Sigmoid colon (tissue), 7 donors: Measurements from ENCODE around the gene ZSCAN1. TPM values are rescaled to one million over a fixed set of nuclear protein-coding genes. Genes with fewer than 3 reads are reported as not detected.

Experiments used
- DNase-seq: peaks from one replicate; pipeline ENCODE4 v3.0.0-alpha.2; 2019
- H3K27ac ChIP-seq, 4 donors: fragments of 200-600 bp; sonication (generic); one replicate each; pipeline ENCODE4 v1.5.1; 2016 to 2019; ENCODE audit warnings: mild to moderate bottlenecking in 1 of 4
- H3K27me3 ChIP-seq, 3 donors: fragments of 200-600 bp; sonication (generic); one replicate each; pipeline ENCODE4 v1.5.1; 2019; ENCODE audit warnings: mild to moderate bottlenecking in 1 of 3
- H3K36me3 ChIP-seq, 4 donors: fragments of 200-600 bp; sonication (generic); one replicate each; pipeline ENCODE4 v1.5.1; 2016 to 2019
- H3K4me1 ChIP-seq, 4 donors: fragments of 200-600 bp; sonication (generic); one replicate each; pipeline ENCODE4 v1.5.1; 2017 to 2019
- H3K4me3 ChIP-seq, 4 donors: fragments of 200-600 bp; sonication (generic); one replicate each; pipeline ENCODE4 v1.5.1; 2017 to 2019; ENCODE audit warnings: mild to moderate bottlenecking in 2 of 4, moderate library complexity in 1 of 4
- H3K9me3 ChIP-seq, 4 donors: fragments of 200-600 bp in 3 of 4; sonication (generic) in 3 of 4; one replicate each; pipeline versions ENCODE4 v1.5.1 to v1.6.1; 2013 to 2019
- EP300 ChIP-seq, 4 donors: sonication (generic); formaldehyde crosslinking; IDR thresholded peaks; one replicate each; pipeline ENCODE4 v1.6.1; 2017; ENCODE audit warnings: antibody characterized with exemption in 4 of 4
- POLR2A ChIP-seq, 2 donors: fragments of 450-650 bp; IDR thresholded peaks; one replicate each; pipeline ENCODE4 v1.6.1; 2016; ENCODE audit warnings: antibody characterized with exemption in 2 of 2, mild to moderate bottlenecking in 2 of 2, moderate library complexity in 2 of 2
- POLR2AphosphoS5 ChIP-seq, 4 donors: sonication (generic); formaldehyde crosslinking; IDR thresholded peaks; one replicate each; pipeline ENCODE4 v1.6.1; 2017; ENCODE audit warnings: antibody characterized with exemption in 4 of 4
- WGBS, 2 donors: extraction: QIAGEN DNeasy Blood & Tissue Kit; methylation state at CpG; one replicate each; pipeline ENCODE4 v1.1.7; 2013; 5-methylcytosine and 5-hydroxymethylcytosine counted together
- intact Hi-C: fragments of 100-400 bp; cut with DNase I; formaldehyde crosslinking; loops from one replicate; pipeline ENCODE4 v1.15.1; 2023
- polyA plus RNA-seq, 3 donors: library from polyadenylated mRNA; stranded (reverse); fragments of 200-250 nt; gene quantifications; one replicate each; pipeline ENCODE4 v1.2.3, GENCODE V29; 2013
- total RNA-seq, 4 donors: library from RNA; depleted of rRNA; stranded (reverse); fragments of >200 nt; gene quantifications; one replicate each; pipeline ENCODE4 v1.1.0, GENCODE V29; 2016
- TF ChIP-seq, protein P1 (sequence below), 4 experiments: fragments of 450-650 bp in 3 of 4; fragments of 200-600 bp in 1 of 4; IDR thresholded peaks; one replicate each; pipeline ENCODE4 v1.5.1; 2016 to 2019; ENCODE audit warnings: antibody characterized with exemption in 4 of 4, mild to moderate bottlenecking in 3 of 4, moderate library complexity in 2 of 4
- donor health status: healthy with polysubstance abuse.
- donor health status: Bipolar disorder and iron deficiency.
- donor health status: healthy.

ZSCAN1 gene
- total and polyA plus RNA-seq, 7 donors: 0.10 TPM; not detected in 6

DNA sequence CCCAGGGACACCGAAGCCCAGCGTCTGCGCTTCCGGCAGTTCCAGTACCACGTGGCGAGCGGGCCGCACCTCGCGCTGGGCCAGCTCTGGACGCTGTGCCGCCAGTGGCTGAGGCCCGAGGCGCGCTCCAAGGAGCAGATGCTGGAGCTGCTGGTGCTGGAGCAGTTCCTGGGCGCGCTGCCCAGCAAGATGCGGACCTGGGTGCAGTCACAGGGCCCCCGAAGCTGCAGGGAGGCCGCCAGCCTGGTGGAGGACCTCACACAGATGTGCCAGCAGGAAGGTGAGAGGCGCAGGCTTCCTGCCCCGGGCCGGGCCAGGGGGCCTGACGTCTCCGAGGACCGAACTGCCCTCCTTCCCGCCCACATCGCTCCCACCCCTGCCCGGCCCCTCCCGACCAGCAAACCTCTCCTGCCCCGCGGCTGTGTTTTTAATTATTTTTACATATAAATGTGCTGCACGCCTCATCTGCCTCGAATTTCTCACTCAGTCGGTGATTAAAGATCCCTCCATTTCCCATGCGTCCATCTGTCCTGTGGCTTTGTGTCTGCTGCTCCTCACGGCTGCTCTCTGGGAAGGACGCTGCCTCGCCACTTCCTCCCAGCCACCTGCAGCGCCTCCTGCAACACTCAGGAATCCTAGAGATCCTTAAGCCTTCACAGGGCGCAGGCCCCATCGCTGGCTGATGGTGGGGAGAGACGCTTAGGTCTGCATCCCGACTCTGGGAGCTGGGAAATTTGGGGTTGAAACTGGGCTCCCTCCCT lies 4.3 kb downstream of the ZSCAN1 start:
- H3K36me3 ChIP-seq: no peaks in the 10 kb centered on the region
- no peak overlapping the region for H3K27ac ChIP-seq
- peaks cover 13 to 50% (median 31%) of the 10 kb centered on the region in 3 donors for H3K27me3 ChIP-seq
- DNase-seq: no peak
- H3K4me1 ChIP-seq: peaks cover 0 to 4% (median 0%) of the 10 kb centered on the region in 4 donors
- no peak overlapping the region for H3K4me3 ChIP-seq
- TF ChIP-seq, protein P1, sequence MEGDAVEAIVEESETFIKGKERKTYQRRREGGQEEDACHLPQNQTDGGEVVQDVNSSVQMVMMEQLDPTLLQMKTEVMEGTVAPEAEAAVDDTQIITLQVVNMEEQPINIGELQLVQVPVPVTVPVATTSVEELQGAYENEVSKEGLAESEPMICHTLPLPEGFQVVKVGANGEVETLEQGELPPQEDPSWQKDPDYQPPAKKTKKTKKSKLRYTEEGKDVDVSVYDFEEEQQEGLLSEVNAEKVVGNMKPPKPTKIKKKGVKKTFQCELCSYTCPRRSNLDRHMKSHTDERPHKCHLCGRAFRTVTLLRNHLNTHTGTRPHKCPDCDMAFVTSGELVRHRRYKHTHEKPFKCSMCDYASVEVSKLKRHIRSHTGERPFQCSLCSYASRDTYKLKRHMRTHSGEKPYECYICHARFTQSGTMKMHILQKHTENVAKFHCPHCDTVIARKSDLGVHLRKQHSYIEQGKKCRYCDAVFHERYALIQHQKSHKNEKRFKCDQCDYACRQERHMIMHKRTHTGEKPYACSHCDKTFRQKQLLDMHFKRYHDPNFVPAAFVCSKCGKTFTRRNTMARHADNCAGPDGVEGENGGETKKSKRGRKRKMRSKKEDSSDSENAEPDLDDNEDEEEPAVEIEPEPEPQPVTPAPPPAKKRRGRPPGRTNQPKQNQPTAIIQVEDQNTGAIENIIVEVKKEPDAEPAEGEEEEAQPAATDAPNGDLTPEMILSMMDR (IDR thresholded peaks at IDR 0.05): no peak
- no peak for TF ChIP-seq POLR2A (IDR thresholded peaks at IDR 0.05)
- no peak for TF ChIP-seq POLR2AphosphoS5 (IDR thresholded peaks at IDR 0.05)
- TF ChIP-seq EP300 (IDR thresholded peaks at IDR 0.05): no peak
- H3K9me3 ChIP-seq: peaks cover 7 to 21% (median 14%) of the 10 kb centered on the region in 4 donors
- 40 to 42% methylated on average over 44 of the region's 44 CpGs for WGBS, 2 donors
- intact Hi-C loops: no loop called here

DNA sequence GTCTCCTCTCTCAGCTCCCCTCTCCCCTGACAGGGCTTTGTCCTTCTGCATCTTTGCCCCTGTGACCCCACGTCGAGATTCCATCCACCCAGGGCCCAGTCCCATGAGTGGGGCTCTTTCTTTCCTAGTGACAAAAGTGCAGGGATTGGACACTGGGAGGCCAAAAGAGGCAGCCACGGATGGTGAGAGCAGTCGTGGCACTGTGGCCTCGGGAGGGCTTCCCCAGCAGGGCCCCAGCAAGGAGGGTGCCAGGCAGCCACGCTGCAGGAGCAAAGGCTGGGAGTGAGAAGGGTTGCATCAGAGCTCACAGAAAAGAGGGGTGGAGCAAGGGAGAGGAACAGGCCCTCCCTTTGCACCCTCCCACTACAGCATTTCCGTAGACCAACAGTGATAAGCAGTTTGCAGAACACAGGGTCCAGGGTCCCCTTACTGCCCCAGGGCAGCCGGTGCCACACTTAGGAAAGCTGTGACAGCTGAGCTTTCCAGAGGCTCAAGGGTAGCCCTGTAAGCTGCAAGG lies 4.9 kb downstream of the ZSCAN1 start:
- TF ChIP-seq EP300 (IDR thresholded peaks at IDR 0.05): no peak
- no peak for TF ChIP-seq POLR2A (IDR thresholded peaks at IDR 0.05)
- TF ChIP-seq, protein P1 (IDR thresholded peaks at IDR 0.05): no peak
- no peak for TF ChIP-seq POLR2AphosphoS5 (IDR thresholded peaks at IDR 0.05)
- peaks cover 10 to 21% (median 18%) of the 10 kb centered on the region in 4 donors for H3K9me3 ChIP-seq
- DNase-seq: no peak
- H3K4me3 ChIP-seq: no peak overlapping the region
- peaks cover 10 to 44% (median 25%) of the 10 kb centered on the region in 3 donors for H3K27me3 ChIP-seq
- H3K27ac ChIP-seq: no peak overlapping the region
- 23 to 34% methylated on average over 8 of the region's 8 CpGs for WGBS, 2 donors
- peaks cover 0 to 4% (median 0%) of the 10 kb centered on the region in 4 donors for H3K4me1 ChIP-seq
- no peaks in the 10 kb centered on the region for H3K36me3 ChIP-seq
- intact Hi-C loops: no loop called here

DNA sequence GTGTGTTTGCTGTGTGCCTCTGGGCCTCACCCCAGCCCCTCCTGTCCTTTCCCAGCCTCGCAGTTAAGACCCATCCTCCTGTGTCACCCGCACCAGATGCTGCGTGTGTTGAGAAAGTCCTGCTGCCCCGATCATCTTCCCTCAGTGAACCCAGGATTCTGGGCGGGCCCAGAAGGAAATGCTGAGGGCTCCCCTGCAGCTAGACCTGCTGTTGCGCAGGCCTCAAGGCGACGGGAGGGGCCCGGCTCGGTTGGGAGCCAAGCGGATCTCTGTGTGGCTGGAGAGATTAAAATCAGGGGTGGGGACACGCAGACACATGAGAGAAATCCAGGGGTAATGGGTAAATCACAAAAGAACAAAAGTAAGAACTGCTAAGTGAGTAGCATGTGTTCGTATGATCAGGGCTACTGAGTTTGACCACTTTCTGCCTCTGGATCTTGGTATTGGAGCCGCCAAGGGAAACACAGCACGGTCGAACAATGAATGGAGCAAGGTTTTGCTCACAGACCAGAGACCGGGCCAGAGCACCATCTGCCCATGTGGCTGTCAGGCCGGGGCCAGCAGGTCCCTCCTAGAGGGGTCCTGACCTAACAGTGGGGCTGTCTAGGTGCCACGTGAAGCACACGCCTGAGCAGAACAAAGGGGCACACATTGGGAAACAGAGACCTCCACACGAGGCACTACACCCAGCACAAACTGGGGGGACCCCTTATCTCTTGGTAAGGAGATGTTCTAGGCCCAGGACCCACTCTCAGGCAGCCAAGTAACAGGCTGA lies 7.1 kb downstream of the ZSCAN1 start:
- no peak for TF ChIP-seq POLR2AphosphoS5 (IDR thresholded peaks at IDR 0.05)
- no peak for TF ChIP-seq EP300 (IDR thresholded peaks at IDR 0.05)
- TF ChIP-seq POLR2A (IDR thresholded peaks at IDR 0.05): no peak
- TF ChIP-seq, protein P1 (IDR thresholded peaks at IDR 0.05): no peak
- Histone ChIP-seq H3K9me3 (peaks cover 21 to 30% (median 26%) of the 10 kb centered on the region in 4 donors), H3K4me3 (no peak overlapping the region), H3K4me1 (no peaks in the 10 kb centered on the region), H3K27ac (no peak overlapping the region), H3K36me3 (no peaks in the 10 kb centered on the region), H3K27me3 (peaks cover 4 to 26% (median 12%) of the 10 kb centered on the region in 3 donors)
- peak; percentile 18 for DNase-seq
- intact Hi-C loops: no loop called here
- 86 to 87% methylated on average over 21 of the region's 21 CpGs for WGBS, 2 donors

DNA sequence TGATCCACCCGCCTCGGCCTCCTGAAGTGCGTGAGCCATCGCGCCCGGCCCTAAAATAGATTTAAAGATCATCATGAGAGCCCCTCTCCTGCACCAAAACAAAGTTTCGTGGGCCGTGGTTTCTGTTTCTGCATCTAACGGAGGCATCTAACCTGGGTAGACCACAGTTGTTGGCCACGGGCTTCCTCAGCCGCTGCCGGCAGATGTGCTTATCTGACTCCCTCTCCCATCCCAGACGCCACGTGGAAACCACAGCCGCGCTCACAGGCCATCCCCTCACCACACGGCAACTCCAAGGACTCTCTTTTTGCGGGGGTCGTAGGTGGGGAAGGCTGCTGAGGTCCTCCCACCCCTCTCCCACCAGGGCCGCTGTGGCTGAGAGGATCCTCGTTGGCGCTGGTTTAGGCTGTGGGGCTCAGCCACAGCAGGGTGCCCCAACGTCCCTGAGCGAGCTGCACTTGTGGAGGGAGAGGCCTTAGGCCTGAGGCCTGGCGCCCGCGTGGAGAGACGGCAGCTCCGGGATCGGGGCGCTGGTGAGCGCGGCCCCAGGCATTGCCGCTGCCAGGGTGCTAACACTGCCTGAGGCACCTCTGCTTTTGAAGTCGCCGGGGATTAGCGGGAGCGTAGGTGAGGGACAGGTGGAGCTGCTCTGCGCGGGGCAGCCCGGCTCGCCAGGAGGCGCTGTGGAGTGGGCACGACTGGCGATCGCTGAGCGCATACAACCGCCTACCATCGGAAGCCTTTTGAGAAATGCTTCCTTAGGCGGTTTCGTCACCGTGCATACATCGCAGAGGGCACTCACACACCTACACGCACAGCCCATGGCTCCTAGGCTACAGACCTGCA lies 8.9 kb downstream of the ZSCAN1 start:
- H3K4me1 ChIP-seq: no peaks in the 10 kb centered on the region
- DNase-seq: no peak
- H3K27me3 ChIP-seq: peaks cover 3 to 16% (median 6%) of the 10 kb centered on the region in 3 donors
- H3K27ac ChIP-seq: no peak overlapping the region
- H3K4me3 ChIP-seq: no peak overlapping the region
- H3K36me3 ChIP-seq: no peaks in the 10 kb centered on the region
- intact Hi-C loops: no loop called here
- WGBS, 2 donors: 55 to 64% methylated on average over 54 of the region's 54 CpGs
- TF ChIP-seq, protein P1 (IDR thresholded peaks at IDR 0.05): no peak
- peaks cover 23 to 29% (median 26%) of the 10 kb centered on the region in 4 donors for H3K9me3 ChIP-seq
